T-helper 22 cell (primary cell): ENCODE measurements around the gene MRPL23.

Source experiments
- DNase-seq: peaks from one replicate; pipeline ENCODE4 v3.0.0-alpha.2; 2020; ENCODE audit warnings: low read depth

MRPL23 gene

GRCh38 chr11:1990872-1991578, 43.9 kb downstream of the MRPL23 start:
- no peak for DNase-seq

DNA sequence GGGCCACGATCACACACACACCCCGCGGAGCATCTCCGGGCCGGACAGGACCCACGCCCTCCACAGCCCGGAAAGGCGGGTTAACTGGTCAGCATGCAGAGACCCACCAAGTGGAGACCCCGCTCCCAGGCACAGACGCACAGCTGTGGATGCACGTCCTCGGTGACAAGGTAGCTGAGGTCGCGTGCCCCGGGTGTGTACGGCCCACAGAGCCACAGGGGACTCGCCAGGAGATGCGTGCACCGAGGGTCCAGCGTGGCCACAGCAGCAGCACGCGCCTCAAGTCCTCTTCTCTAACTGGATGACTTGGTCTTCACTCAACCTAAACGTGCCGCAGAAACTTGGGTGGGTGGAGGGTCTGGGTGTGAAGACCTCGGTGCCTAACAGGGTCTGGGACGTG, 45.0 kb downstream of the MRPL23 start:
- DNase-seq = no peak

- DNase-seq = no peak
Measured at GRCh38 chr11:1994121-1994520, 47.0 kb downstream of the MRPL23 start.

GRCh38 chr11:1997755-1998154, 50.6 kb downstream of the MRPL23 start, which contains the start of gene H19:
H19 (minus strand) TSS chr11:1997842.
- no peak for DNase-seq

- no peak for DNase-seq
Measured at GRCh38 chr11:1998290-1998689, 51.2 kb downstream of the MRPL23 start.

- DNase-seq = no peak
Measured at GRCh38 chr11:1998861-1999260, 51.7 kb downstream of the MRPL23 start.

DNA sequence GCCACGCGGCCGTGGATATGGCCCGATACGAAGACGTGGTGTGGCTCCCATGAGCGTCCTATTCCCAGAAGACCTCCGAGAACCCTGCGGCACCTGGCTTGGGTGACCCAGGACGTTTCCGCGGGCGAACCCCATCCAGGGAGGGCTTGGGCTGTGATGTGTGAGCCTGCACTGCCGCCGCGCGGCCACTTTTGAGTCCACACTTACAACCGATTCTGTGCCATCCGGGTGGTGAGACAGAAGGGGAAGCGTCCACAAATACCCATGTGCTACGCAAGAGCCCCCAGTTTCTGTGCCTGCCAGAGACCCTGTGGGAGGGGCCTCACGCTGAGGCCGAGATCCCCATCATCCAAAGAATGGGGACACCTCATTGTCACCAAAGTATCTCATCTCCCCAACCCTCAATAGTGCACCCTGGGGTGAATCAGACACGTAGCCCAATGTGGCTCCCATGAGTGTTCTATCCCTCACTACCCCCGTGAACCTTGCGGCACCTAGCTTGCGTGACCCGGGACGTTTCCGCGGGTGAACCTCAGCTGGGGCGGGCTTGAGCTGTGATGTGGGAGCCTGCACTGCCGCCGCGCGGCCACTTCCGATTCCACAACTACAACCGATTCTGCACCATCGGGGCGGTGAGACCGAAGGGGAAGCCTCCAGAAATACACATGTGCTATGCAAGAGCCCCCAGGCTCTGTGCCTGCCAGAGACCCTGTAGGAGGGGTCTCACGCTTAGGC, 55.1 kb downstream of the MRPL23 start:
- DNase-seq = no peak

DNA sequence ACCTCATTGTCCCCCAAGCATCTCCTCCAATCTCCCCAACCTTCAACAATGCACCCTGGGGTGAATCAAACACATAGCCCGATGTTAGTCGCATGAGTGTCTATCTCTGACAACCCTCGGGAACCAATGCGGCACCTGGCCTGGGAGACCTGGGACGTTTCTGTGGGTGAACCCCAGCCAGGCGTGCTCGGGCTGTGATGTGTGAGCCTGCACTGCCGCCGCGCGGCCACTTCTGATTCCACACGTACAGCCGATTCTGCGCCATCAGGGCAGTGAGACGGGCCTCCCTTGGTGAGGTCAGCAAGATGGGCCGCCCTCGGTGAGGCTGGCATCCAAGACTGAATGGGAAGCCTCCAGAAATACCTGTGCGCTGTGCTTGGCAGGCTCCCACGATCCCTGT, 55.7 kb downstream of the MRPL23 start:
- DNase-seq = no peak

DNA sequence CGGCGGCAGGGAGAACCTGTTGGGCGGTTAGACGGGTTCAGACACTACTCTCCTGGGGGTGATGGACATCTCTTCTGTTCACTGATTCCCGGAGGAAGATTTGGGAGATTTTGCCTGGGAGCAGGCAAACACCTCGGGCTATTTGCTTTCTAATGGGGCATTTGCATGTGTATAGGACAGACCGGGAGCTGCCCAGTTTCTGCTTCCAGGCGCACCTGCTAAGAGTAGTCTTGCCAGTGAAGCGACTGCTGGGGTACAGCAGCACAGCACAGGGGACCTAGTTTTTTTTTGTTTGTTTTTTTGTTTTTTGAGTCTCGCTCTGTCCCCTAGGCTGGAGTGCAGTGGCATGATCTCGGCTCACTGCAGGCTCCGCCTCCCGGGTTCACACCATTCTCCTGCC, 57.3 kb downstream of the MRPL23 start:
- no peak for DNase-seq
